ENCODE measurements around the gene TRIM28.

GRCh38 chr19:58510084-58510862 is 33.6 kb upstream of the TRIM28 start:
- TF ChIP-seq POLR2A (IDR thresholded peaks at IDR 0.05) (no peak), CTCF (IDR thresholded peaks at IDR 0.05) (no peak), POLR2AphosphoS5 (IDR thresholded peaks at IDR 0.05; ENCODE audit: insufficient read depth in 1 of 2, low read depth in 1 of 2) (no peak)
